ENCODE results near the gene DNAH6. TPM values are rescaled to one million over a fixed set of nuclear protein-coding genes. Genes with fewer than 3 reads are reported as not detected.

DNAH6 gene
- total RNA-seq, 1 experiment from 2014 or later = not detected

DNA sequence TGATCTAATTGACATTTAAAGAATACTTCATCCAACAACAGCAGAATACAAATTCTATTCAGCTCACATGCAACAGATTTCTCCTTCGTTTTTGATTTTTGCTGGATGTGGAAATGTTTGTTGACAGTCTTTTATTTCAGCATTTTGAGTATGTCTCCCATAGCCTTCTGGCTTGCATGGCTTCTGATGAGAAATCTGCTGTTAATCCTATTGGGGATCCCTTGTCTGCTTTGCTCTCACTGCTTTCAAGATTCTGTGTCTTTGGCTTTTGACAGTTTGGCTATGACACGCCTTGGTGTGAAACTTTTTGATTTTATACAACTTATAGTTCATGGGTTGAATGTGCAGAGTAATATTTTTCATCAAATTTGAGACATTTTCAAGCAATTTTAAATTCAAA is 319.9 kb downstream of the DNAH6 start:
- H3K27me3 ChIP-seq (replicated peaks; ENCODE audit: insufficient read depth, low read depth, low read length, poor library complexity) = peaks cover 3% of the 10 kb centered on the region
- POLR2A ChIA-PET (ENCODE audit: low non-redundant PET) = no interaction called here
- CTCF ChIA-PET = no interaction called here
- H3K4me1 ChIP-seq (ENCODE audit: insufficient read depth, low read length, poor library complexity, severe bottlenecking) = no peaks in the 10 kb centered on the region
- H3K4me3 ChIP-seq (ENCODE audit: low read depth, low read length, poor library complexity, severe bottlenecking) = no peak overlapping the region
- BruUV-seq (replicated peaks) = no TSS peak
- intact Hi-C loops (cut with micrococcal nuclease; ENCODE audit: unreplicated experiment) = no loop called here
- TF ChIP-seq, protein P1, sequence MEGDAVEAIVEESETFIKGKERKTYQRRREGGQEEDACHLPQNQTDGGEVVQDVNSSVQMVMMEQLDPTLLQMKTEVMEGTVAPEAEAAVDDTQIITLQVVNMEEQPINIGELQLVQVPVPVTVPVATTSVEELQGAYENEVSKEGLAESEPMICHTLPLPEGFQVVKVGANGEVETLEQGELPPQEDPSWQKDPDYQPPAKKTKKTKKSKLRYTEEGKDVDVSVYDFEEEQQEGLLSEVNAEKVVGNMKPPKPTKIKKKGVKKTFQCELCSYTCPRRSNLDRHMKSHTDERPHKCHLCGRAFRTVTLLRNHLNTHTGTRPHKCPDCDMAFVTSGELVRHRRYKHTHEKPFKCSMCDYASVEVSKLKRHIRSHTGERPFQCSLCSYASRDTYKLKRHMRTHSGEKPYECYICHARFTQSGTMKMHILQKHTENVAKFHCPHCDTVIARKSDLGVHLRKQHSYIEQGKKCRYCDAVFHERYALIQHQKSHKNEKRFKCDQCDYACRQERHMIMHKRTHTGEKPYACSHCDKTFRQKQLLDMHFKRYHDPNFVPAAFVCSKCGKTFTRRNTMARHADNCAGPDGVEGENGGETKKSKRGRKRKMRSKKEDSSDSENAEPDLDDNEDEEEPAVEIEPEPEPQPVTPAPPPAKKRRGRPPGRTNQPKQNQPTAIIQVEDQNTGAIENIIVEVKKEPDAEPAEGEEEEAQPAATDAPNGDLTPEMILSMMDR (conservative IDR thresholded peaks at IDR 0.05; ENCODE audit: low read depth, low read length) = no peak
- TF ChIP-seq EZH2 (IDR thresholded peaks at IDR 0.05; ENCODE audit: borderline replicate concordance, low read depth, low read length, poor library complexity, severe bottlenecking) = no peak
- no peak overlapping the region for H3K27ac ChIP-seq (ENCODE audit: low read depth, low read length, poor library complexity, severe bottlenecking)
- H3K36me3 ChIP-seq (ENCODE audit: insufficient read depth, low read length, poor library complexity, severe bottlenecking) = no peaks in the 10 kb centered on the region
- DNase-seq (ENCODE audit: low spot score) = no peak
- peaks cover 7% of the 10 kb centered on the region for H3K9me3 ChIP-seq (ENCODE audit: low read depth, low read length, poor library complexity, severe bottlenecking)

DNA sequence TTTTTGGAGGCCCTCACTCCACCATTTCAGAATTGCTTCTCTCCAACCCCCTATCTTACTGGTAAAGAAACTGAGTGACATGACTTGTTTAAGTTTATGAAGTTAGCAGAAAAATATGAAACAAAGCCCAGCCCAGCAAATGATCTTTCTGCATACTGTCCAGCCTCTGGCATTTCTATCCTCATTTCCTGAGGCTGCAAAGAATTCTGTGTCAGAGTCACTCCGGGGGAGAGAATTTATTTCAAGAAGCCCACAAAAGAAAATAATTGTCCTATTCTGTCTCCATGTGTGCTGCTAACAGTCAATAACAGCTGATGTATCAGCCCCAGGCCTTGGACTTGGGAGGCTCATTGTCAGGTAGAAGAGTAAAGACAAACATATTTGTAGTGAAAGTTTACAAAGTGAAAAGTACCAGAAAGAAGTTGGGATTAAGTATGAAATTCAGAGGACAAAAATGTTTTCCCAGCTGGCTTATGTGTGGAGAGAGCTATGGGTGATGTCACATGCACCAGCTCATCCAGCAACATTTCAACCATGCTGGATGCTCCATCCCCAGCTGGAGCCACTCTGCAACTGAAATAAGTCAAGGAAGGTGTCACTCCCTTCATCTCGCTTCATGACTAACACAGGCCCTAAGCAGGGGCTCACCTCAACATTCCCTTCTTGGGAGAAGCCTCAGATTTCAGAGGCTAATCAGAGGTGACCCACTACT is 322.3 kb downstream of the DNAH6 start:
- ChIA-PET CTCF (no interaction called here), POLR2A (ENCODE audit: low non-redundant PET) (no interaction called here)
- Histone ChIP-seq H3K27ac (ENCODE audit: low read depth, low read length, poor library complexity, severe bottlenecking) (no peak overlapping the region), H3K4me1 (ENCODE audit: insufficient read depth, low read length, poor library complexity, severe bottlenecking) (no peaks in the 10 kb centered on the region), H3K36me3 (ENCODE audit: insufficient read depth, low read length, poor library complexity, severe bottlenecking) (no peaks in the 10 kb centered on the region), H3K9me3 (ENCODE audit: low read depth, low read length, poor library complexity, severe bottlenecking) (peaks cover 7% of the 10 kb centered on the region), H3K4me3 (ENCODE audit: low read depth, low read length, poor library complexity, severe bottlenecking) (no peak overlapping the region), H3K27me3 (replicated peaks; ENCODE audit: insufficient read depth, low read depth, low read length, poor library complexity) (peaks cover 3% of the 10 kb centered on the region)
- no peak for DNase-seq (ENCODE audit: low spot score)
- no peak for TF ChIP-seq EZH2 (IDR thresholded peaks at IDR 0.05; ENCODE audit: borderline replicate concordance, low read depth, low read length, poor library complexity, severe bottlenecking)
- TF ChIP-seq, protein P1 (conservative IDR thresholded peaks at IDR 0.05; ENCODE audit: low read depth, low read length) = no peak
- intact Hi-C loops (cut with micrococcal nuclease; ENCODE audit: unreplicated experiment) = no loop called here
- BruUV-seq (replicated peaks) = no TSS peak

DNA sequence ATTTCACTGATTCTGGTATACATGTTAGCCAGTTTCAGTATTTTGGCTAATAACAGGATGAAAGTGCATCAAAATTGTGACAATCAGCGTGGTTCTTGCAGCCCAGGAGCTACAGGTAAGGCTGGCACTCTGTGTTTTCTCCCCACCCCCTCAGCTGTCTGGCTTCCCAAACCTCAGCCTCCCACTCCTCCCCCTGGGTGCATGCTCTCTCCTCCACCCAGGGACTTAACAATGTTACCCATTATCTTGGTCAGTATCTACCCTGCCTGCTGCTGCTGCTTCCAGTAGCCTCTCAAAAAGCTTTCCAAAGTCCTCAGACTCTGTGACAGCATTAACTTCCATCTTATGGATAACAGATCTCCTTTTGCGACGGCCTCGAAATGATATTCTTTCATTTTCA is 323.6 kb downstream of the DNAH6 start:
- no peak for DNase-seq (ENCODE audit: low spot score)
- Histone ChIP-seq H3K36me3 (ENCODE audit: insufficient read depth, low read length, poor library complexity, severe bottlenecking) (no peaks in the 10 kb centered on the region), H3K4me3 (ENCODE audit: low read depth, low read length, poor library complexity, severe bottlenecking) (no peak overlapping the region), H3K4me1 (ENCODE audit: insufficient read depth, low read length, poor library complexity, severe bottlenecking) (no peaks in the 10 kb centered on the region), H3K27me3 (replicated peaks; ENCODE audit: insufficient read depth, low read depth, low read length, poor library complexity) (peaks cover 3% of the 10 kb centered on the region), H3K9me3 (ENCODE audit: low read depth, low read length, poor library complexity, severe bottlenecking) (peaks cover 7% of the 10 kb centered on the region), H3K27ac (ENCODE audit: low read depth, low read length, poor library complexity, severe bottlenecking) (no peak overlapping the region)
- intact Hi-C loops (cut with micrococcal nuclease; ENCODE audit: unreplicated experiment) = no loop called here
- ChIA-PET POLR2A (ENCODE audit: low non-redundant PET) (no interaction called here), CTCF (no interaction called here)
- no TSS peak for BruUV-seq (replicated peaks)
- TF ChIP-seq, protein P1 (conservative IDR thresholded peaks at IDR 0.05; ENCODE audit: low read depth, low read length) = no peak
- TF ChIP-seq EZH2 (IDR thresholded peaks at IDR 0.05; ENCODE audit: borderline replicate concordance, low read depth, low read length, poor library complexity, severe bottlenecking) = no peak
